ENCODE results near the gene TRPC3. TPM values are rescaled to one million over a fixed set of nuclear protein-coding genes. Genes with fewer than 3 reads are reported as not detected.

TRPC3 gene
- total and polyA plus RNA-seq, 2 donors (not counting 1 experiment from before 2014, with no cell fraction given): 1.2 to 2.3 TPM

DNA sequence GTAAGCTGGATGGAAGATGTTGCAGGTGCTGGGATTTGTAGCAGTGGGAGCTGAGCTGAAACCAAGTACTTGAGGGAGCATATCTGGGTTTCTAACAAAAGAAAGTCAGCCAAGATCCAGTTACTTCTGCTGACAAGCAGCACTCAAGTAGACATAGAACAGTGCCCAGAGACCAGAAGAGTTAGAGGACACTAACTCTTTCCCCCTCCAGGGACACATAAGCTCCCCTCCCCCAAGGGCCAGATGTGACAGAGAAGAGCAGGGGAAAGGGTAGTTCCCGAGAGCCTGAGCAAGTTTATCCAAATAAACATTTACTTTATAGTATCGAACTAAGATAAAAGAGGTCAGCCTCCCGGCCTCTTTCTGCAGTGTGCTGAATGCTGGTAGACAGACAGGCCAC lies 12.2 kb downstream of the TRPC3 start:
- no peak overlapping the region for H3K4me2 ChIP-seq (ENCODE audit: extremely low read depth, insufficient read depth, low read length)

GRCh38 chr4:121938282-121939092 lies 13.4 kb downstream of the TRPC3 start:
- DNase-seq (ENCODE audit: low read depth in 2 of 2): peak in 1 of 2 donors; percentile 7
- H3K4me3 ChIP-seq (replicated peaks in 1 of 4; ENCODE audit: control extremely low read depth in 1 of 4, insufficient read depth in 1 of 4, low read depth in 3 of 4, low read length in 4 of 4): no peak overlapping the region
- no peak overlapping the region for H3K4me2 ChIP-seq (ENCODE audit: extremely low read depth, insufficient read depth, low read length)
- H3K36me3 ChIP-seq (ENCODE audit: control insufficient read depth, insufficient read depth, low read length): no peaks in the 10 kb centered on the region
- H3K9ac ChIP-seq (ENCODE audit: insufficient read depth, low read length): no peak overlapping the region
- H3K9me3 ChIP-seq (ENCODE audit: control insufficient read depth, insufficient read depth, low read depth, low read length): no peaks in the 10 kb centered on the region
- peaks cover 2% of the 10 kb centered on the region for H3K4me1 ChIP-seq (ENCODE audit: control insufficient read depth, extremely low read depth, insufficient read depth, low read length)
- no peaks in the 10 kb centered on the region for H4K20me1 ChIP-seq (ENCODE audit: control insufficient read depth, extremely low read depth, insufficient read depth, low read length)
- no peak overlapping the region for H3K27ac ChIP-seq (ENCODE audit: insufficient read depth, low read length)
- H3K79me2 ChIP-seq (ENCODE audit: control insufficient read depth, insufficient read depth, low read length): no peaks in the 10 kb centered on the region
- H3K27me3 ChIP-seq (ENCODE audit: control insufficient read depth, insufficient read depth, low read length): no peaks in the 10 kb centered on the region
- TF ChIP-seq EZH2 (IDR thresholded peaks at IDR 0.05; ENCODE audit: low read length, missing control alignments) (no peak), CTCF (conservative IDR thresholded peaks at IDR 0.05 in 1 of 2, IDR thresholded peaks at IDR 0.05 in 1 of 2; ENCODE audit: low read depth in 1 of 2, low read length in 2 of 2) (no peak)
- H2AFZ ChIP-seq (ENCODE audit: low read length): no peak overlapping the region

More for the DNA sequence above, 12.2 kb downstream of the TRPC3 start:
- TF ChIP-seq EZH2 (IDR thresholded peaks at IDR 0.05; ENCODE audit: low read length, missing control alignments): no peak
- TF ChIP-seq CTCF (conservative IDR thresholded peaks at IDR 0.05 in 1 of 2, IDR thresholded peaks at IDR 0.05 in 1 of 2; ENCODE audit: low read depth in 1 of 2, low read length in 2 of 2): no peak
- peak in 1 of 2 donors; percentile 21 for DNase-seq (ENCODE audit: low read depth in 2 of 2)
- H3K9ac ChIP-seq (ENCODE audit: insufficient read depth, low read length): no peak overlapping the region
- no peaks in the 10 kb centered on the region for H3K27me3 ChIP-seq (ENCODE audit: control insufficient read depth, insufficient read depth, low read length)
- H3K27ac ChIP-seq (ENCODE audit: insufficient read depth, low read length): no peak overlapping the region
- H3K79me2 ChIP-seq (ENCODE audit: control insufficient read depth, insufficient read depth, low read length): no peaks in the 10 kb centered on the region
- H2AFZ ChIP-seq (ENCODE audit: low read length): no peak overlapping the region
- no peaks in the 10 kb centered on the region for H3K36me3 ChIP-seq (ENCODE audit: control insufficient read depth, insufficient read depth, low read length)
- H3K4me1 ChIP-seq (ENCODE audit: control insufficient read depth, extremely low read depth, insufficient read depth, low read length): peaks cover 2% of the 10 kb centered on the region
- no peaks in the 10 kb centered on the region for H3K9me3 ChIP-seq (ENCODE audit: control insufficient read depth, insufficient read depth, low read depth, low read length)
- no peak overlapping the region for H3K4me3 ChIP-seq (replicated peaks in 1 of 4; ENCODE audit: control extremely low read depth in 1 of 4, insufficient read depth in 1 of 4, low read depth in 3 of 4, low read length in 4 of 4)
- H4K20me1 ChIP-seq (ENCODE audit: control insufficient read depth, extremely low read depth, insufficient read depth, low read length): no peaks in the 10 kb centered on the region

GRCh38 chr4:121936101-121936500 lies 15.8 kb downstream of the TRPC3 start:
- DNase-seq (ENCODE audit: low read depth in 2 of 2): no peak
- Histone ChIP-seq H3K4me3 (replicated peaks in 1 of 4; ENCODE audit: control extremely low read depth in 1 of 4, insufficient read depth in 1 of 4, low read depth in 3 of 4, low read length in 4 of 4) (no peak overlapping the region), H4K20me1 (ENCODE audit: control insufficient read depth, extremely low read depth, insufficient read depth, low read length) (no peaks in the 10 kb centered on the region), H3K79me2 (ENCODE audit: control insufficient read depth, insufficient read depth, low read length) (no peaks in the 10 kb centered on the region), H3K27me3 (ENCODE audit: control insufficient read depth, insufficient read depth, low read length) (no peaks in the 10 kb centered on the region), H3K4me2 (ENCODE audit: extremely low read depth, insufficient read depth, low read length) (no peak overlapping the region), H3K27ac (ENCODE audit: insufficient read depth, low read length) (no peak overlapping the region), H2AFZ (ENCODE audit: low read length) (no peak overlapping the region), H3K4me1 (ENCODE audit: control insufficient read depth, extremely low read depth, insufficient read depth, low read length) (peaks cover 2% of the 10 kb centered on the region), H3K36me3 (ENCODE audit: control insufficient read depth, insufficient read depth, low read length) (no peaks in the 10 kb centered on the region), H3K9ac (ENCODE audit: insufficient read depth, low read length) (no peak overlapping the region), H3K9me3 (ENCODE audit: control insufficient read depth, insufficient read depth, low read depth, low read length) (no peaks in the 10 kb centered on the region)
- TF ChIP-seq EZH2 (IDR thresholded peaks at IDR 0.05; ENCODE audit: low read length, missing control alignments) (no peak), CTCF (conservative IDR thresholded peaks at IDR 0.05 in 1 of 2, IDR thresholded peaks at IDR 0.05 in 1 of 2; ENCODE audit: low read depth in 1 of 2, low read length in 2 of 2) (no peak)
